Ecto neural progenitor cell (in vitro differentiated cells): ENCODE results near the gene APBB1IP.

ENCODE experiments used
- DNase-seq: peaks from one replicate; pipeline ENCODE4 v3.0.0-alpha.2; 2018; ENCODE audit warnings: low spot score

Gene APBB1IP

DNA sequence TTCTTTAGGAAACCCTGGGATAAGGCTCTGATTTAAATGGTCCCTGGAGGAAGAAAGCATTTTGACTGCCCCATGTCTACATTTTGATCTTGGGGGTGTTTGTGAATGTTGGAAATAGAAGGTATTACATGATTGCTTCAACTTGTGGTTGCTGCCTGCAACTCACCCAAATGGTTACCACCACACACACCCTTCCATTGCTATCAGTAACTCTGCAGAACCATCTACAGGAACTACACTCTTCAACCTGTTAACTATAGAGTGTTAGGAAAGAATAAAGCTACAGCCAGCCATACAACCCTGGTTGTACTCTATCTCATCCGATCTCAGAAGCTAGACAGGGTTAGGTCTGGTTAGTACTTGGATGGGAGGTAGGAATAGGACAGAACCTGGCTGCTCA is 71.2 kb downstream of the APBB1IP start:
- no peak for DNase-seq

- no peak for DNase-seq
Observed at GRCh38 chr10:26513101-26513500, 75.0 kb downstream of the APBB1IP start.

GRCh38 chr10:26516540-26517101 is 78.5 kb downstream of the APBB1IP start:
- no peak for DNase-seq

DNA sequence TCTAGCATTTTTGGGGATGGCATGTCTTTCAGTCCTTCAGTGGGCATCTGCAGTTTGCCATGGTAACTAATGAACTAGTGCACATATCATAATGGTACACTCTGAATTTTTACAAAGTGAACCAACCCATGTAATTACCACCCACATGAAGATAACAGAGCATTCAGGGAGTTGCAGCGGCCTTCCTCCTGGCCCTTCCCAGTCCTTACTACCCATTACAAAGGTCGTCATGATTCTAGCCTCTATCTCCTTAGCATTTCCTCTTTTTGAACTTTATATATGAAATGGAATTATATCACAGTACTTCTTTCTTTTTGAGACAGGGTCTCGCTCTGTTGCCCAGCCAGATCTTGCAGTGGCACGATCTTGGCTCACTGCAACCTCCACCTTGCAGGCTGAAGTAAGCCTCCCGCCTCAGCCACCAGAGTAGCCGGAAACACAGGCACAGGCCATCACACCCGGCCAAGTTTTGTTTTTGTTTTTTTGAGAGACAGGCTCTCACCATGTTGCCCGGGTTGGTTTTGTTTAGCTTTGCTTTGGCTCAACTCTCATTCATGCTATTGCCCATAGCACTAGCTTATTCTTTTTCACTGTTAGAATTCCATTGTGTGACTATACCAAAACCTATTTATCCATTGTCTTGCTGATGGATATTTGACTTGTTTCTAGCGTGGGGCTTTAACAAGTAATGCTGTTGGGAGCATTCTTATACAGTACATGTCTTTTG is 79.2 kb downstream of the APBB1IP start:
- no peak for DNase-seq

- no peak for DNase-seq
Observed at GRCh38 chr10:26519803-26520202, 81.7 kb downstream of the APBB1IP start.

- DNase-seq, result no peak
Observed at GRCh38 chr10:26520575-26520974, 82.4 kb downstream of the APBB1IP start.

DNA sequence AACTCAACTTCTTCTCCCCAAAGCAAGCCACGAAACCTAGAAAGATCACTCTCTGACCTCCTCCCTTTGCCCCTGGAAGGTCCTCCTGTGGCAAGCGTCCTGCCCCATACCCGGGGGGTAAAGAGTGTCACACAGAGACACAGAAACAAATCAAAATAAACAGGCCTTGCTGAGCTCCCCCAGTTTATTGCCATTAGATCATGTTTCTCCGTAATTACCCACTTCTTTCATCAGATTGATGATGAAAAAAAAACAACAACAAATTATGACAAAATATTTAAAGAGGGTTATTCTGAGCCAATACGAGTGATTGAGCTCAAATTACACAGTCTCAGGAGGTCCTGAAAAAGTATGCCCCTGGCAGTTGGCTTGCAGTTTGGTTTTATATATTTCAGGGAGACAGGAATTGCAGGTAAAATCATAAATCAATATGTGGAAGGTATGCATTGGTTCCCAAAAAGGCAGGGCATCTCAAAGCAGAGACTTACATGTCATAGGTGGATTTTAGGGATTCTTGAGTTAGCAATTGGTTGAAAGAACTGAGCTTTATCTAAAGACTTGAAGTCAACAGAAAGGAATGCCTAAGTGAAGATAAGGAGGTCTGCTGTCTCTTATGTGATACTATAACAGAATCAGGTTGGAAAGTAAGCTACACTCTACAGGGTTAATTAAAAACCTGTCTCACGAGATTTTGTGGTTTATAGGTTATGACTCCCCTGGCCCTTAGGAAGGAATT is 86.2 kb downstream of the APBB1IP start:
- no peak for DNase-seq

DNA sequence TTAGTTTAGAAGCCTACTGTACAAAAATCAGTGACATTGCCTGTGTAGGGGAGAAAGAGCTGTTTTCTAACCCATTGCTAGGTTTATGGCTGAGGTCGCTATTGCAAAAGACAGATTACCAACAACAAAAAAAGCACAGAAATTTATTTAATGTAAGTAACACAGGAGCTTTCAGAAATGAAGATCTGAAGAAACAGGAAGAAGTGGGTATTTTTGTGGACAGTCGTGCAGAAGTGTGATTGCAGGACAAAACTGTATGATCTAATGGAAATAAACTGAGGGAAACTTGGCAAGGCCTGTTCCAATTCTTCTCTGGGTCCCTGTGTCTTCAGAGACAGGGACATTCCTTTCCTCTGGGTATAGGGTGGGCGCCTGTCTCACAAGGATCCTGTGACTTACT is 87.4 kb downstream of the APBB1IP start:
- no peak for DNase-seq

- peak; percentile 11 for DNase-seq
Observed at GRCh38 chr10:26527018-26527417, 88.9 kb downstream of the APBB1IP start.

- peak; percentile 15 for DNase-seq
Observed at GRCh38 chr10:26528048-26528447, 89.9 kb downstream of the APBB1IP start.

DNA sequence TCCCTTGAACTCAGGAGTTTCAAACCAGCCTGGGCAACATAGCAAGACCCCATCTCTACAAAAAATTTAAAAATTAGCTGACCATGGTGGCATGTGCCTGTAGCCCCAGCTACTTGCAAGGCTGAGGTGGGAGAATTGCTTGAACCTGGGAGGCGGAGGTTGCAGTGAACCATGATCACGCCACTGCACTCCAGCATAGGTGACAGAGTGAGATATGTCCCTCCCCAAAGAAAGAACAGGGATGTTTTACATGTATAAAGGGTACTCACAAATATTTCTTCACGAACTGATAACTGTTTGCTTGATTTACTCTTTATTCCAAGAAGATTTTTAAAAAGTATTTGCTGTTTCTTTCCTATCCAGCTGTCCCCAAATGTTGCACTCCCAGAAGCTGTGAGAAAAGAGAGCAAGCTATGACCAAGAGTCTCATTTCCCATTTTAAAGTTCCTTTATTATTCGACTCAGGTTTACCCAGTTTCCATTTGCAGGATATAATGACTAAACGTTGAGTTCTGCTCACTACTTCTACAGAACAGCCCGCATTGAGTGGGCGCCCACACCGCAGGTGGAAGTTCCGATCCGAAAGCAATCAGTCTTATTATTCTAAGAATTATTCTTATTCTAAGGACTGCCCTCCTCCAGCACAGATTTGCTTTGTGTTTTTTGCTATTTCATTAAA is 90.7 kb downstream of the APBB1IP start:
- no peak for DNase-seq

DNA sequence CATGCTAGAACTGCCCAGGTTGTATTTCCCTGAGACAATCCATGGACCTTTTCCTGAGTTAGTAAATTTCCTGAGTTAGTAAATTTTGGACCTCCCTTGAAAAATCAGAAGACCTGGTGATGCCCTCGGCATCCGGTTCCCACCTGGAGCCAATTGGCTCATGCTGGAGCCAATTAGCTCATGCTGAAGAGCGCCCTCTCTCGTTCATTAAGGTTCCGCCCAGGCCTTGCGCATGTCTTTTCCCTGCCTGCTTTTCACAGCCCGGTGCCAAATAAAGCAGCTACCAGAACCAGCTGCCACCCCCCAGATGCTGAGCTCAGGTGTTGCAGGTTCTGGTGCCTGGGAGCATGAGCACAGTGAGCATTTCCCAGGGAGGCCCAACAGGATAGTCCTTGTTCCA is 96.2 kb downstream of the APBB1IP start:
- no peak for DNase-seq

DNA sequence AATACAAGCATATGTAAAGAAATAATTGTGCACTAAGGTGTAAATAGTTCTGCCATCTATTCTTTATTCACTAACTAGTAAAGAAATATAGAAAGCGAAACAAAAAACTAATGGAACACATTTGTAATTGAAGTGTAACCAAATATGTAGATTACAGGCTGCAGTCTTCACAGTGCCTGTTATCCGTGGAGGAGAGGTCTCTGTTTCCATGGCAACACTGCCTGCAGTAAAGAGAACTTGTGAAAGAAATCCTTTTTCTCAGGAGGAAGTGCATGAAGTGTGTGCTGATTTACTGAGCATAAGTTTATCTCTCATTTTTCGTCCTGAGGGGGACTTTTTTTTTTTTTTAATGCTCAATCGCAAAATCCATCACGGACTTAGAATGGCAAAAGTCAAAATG is 102.5 kb downstream of the APBB1IP start:
- DNase-seq, result no peak

DNA sequence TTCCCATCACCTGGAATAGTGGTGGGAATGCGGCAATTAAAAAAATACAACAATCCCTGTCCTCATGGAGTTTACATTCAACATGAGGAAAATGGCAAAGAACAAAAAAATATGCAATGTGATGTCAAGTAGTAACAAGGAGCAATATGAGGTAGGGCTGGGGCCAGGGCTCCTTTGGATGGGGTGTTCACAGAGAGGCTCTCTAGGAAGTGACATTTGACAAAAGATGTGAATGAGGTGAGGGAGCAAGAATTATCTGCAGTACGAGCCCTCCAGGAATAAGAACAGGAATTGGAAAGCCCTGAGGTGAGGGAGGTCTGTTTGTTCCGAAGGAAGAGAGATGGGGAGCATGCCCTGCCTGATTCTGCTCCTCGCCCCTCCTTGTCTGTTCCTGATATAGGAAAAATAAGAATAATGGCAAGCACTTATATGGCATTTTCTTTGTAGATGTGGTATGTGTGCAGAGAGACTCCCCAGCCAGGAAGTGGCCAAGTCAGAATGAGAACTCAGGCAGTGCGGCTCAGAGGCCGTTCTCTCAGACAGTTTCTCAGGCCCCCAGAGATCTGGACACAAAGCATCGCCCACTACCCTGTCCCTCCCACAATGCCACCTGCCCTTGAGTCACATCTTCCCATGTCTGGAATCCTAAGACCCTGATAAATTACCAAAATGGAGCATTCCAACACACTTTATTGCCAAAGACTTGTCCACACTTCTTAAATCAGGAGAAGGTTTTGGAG is 105.6 kb downstream of the APBB1IP start:
- DNase-seq, result no peak

- DNase-seq, result no peak
Observed at GRCh38 chr10:26544932-26545331, 106.8 kb downstream of the APBB1IP start.

- no peak for DNase-seq
Observed at GRCh38 chr10:26550774-26551526, 112.8 kb downstream of the APBB1IP start.

GRCh38 chr10:26554246-26554645 is 116.1 kb downstream of the APBB1IP start:
- no peak for DNase-seq

DNA sequence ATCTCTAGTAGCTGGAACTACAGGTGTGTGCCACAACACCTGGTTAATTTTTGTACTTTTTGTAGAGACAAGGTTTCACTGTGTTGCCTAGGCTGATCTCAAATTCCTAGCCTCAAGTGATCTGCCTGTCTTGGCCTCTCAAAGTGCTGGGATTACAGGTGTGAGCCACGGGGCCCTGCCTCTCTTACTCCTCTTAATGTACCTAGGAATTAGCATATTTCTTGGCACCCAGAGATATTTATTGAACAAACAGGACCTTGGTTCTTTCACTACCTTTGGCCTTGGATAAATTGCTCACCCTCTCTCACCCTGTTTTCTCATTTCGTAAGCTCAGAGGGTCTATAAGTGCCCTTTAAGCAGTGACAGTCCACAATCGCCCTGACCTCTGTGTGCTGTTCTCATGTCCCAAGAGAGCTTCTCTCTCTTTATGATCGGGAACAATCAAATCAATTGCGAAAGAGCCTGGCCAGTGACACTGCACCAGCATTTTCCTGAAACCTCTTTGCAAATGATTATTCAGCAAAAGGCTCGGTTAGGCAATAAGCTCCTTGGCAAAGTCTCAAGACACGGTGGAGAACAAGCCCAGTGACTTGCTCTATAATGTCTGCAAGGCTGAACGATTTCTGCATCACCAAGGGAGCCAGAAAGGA is 117.7 kb downstream of the APBB1IP start:
- no peak for DNase-seq

DNA sequence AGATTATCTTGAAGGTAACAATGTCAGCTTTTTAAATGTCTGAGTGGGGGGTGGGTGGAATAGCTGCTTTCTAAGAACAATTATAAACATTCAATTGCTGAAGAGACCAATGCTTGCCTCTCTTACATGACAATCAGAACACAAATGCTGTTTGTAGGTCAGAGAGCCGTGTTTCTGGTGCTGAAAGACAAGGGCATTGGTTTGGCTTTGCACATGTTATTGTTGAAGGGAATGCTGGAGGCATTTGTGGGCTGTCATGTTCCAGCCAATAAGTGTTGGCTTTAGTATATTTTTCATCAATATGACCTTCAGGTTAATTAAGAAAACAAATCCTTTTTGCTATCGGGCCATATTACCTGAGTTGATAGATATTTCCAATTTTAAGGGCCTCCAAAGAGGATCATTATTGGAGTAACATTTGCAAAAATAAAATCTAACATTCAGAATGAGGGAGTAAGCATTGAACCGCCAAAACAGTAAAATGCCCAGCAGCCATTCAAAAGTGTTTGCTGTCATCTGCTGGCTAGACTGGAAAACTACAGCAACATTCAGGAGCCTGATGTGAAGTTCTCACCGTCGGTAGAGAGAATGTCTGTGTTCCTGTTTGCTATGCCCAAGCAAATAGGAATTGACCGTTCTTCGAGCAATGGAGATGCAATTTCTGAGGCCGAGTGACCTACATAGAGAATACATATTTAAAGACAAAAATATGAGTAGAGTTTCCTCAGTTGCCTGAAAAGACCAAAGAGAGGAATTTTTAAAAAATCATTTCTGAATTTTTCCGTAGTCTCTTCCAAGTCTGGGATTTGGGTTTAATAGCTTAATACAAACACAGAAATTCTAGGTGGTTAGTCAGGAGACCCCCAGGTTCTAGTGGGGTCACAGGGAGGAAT is 118.9 kb downstream of the APBB1IP start:
- no peak for DNase-seq

DNA sequence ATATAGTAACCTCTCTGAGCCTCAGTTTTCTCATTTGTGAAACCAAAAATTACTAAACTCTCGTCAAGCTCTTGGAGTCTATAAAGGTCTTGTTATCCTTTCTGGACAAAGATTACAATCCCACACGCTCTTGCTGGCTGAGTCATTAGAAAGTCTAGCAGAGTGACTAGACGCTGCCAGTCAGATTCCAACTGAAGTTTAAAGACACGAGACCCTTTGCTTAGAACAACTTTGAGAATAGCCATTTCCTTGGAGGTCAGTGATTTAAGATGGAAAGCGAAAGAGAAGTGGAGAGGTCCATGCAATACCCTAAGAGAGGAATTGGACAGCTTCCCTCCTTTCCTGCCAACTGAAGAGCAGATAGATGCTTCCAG is 119.5 kb downstream of the APBB1IP start:
- no peak for DNase-seq
